ENCODE measurements around the gene B3GNT3. TPM values are rescaled to one million over a fixed set of nuclear protein-coding genes. Genes with fewer than 3 reads are reported as not detected.
A peak's percentile ranks its signal among the peaks of the same experiment; 100 is the strongest.

The B3GNT3 gene
- total RNA-seq, 1 experiment from 2014 or later, result 22.2 TPM

GRCh38 chr19:17817668-17818363, 22.9 kb downstream of the B3GNT3 start:
- Histone ChIP-seq H3K79me2 (ENCODE audit: insufficient read depth, low read length) (no peaks in the 10 kb centered on the region), H3K9me2 (ENCODE audit: insufficient read depth) (no peaks in the 10 kb centered on the region), H3K36me3 (ENCODE audit: control insufficient read depth in 1 of 2, insufficient read depth in 2 of 2, low read length in 2 of 2) (no peaks in the 10 kb centered on the region), H3K9ac (ENCODE audit: low read length) (no peak overlapping the region), H3K27me3 (ENCODE audit: insufficient read depth, low read length) (no peaks in the 10 kb centered on the region), H3K27ac (ENCODE audit: low read depth, low read length) (no peak overlapping the region), H2AFZ (ENCODE audit: low read depth, low read length, poor library complexity, severe bottlenecking) (no peak overlapping the region), H3K4me2 (ENCODE audit: low read length) (no peak overlapping the region), H3K4me3 (replicated peaks in 1 of 2; ENCODE audit: low read depth in 1 of 2, low read length in 2 of 2) (no peak overlapping the region), H3K4me1 (ENCODE audit: control insufficient read depth in 1 of 2, insufficient read depth in 2 of 2, low read length in 2 of 2) (no peaks in the 10 kb centered on the region), H4K20me1 (ENCODE audit: insufficient read depth) (no peaks in the 10 kb centered on the region), H3K9me3 (ENCODE audit: control insufficient read depth in 1 of 2, insufficient read depth in 1 of 2, low read depth in 1 of 2, low read length in 2 of 2) (no peaks in the 10 kb centered on the region)
- DNase-seq (ENCODE audit: low read depth, low spot score) (no peak), ATAC-seq (no peak)
- TF ChIP-seq POLR2AphosphoS5 (IDR thresholded peaks at IDR 0.05; ENCODE audit: low read depth, low read length) (peak; percentile 5; the same call in 1 of the 2 replicates), YY1 (IDR thresholded peaks at IDR 0.05; ENCODE audit: extremely low read depth, insufficient replicate concordance, low read depth, low read length) (no peak)
- CTCF ChIA-PET, result no interaction called here
- intact Hi-C loops (cut with micrococcal nuclease), result no loop called here
- POLR2A ChIA-PET, result interaction anchor here (1.3 to 1.5 kb wide), 2 partner anchors 13 to 14 kb away, joined by 4 to 5 read pairs; no protein-coding TSS in a partner anchor
- BruUV-seq (replicated peaks), result TSS peak; percentile 14
- RAD21 ChIA-PET (ENCODE audit: low non-redundant PET in 1 of 2, low total read pairs in 2 of 2, uncharacterized antibody in 2 of 2, unreplicated experiment in 2 of 2), result interaction anchor here in 1 of 2 experiments (0.7 kb wide), 2 partner anchors 13 to 29 kb away, joined by 6 to 7 read pairs; no protein-coding TSS in a partner anchor

GRCh38 chr19:17821190-17821589, 26.3 kb downstream of the B3GNT3 start, which contains the start of gene INSL3:
INSL3 (minus strand) TSS chr19:17821519; CDS start chr19:17821506, 13 bp downstream.
- no TSS peak for BruUV-seq (replicated peaks)
- DNase-seq (ENCODE audit: low read depth, low spot score) (no peak), ATAC-seq (no peak)
- H3K27me3 ChIP-seq (ENCODE audit: insufficient read depth, low read length), result no peaks in the 10 kb centered on the region
- ChIA-PET POLR2A (no interaction called here), CTCF (no interaction called here), RAD21 (ENCODE audit: low non-redundant PET in 1 of 2, low total read pairs in 2 of 2, uncharacterized antibody in 2 of 2, unreplicated experiment in 2 of 2) (no interaction called here)
- TF ChIP-seq JUND (IDR thresholded peaks at IDR 0.05) (no peak), ZNF274 (IDR thresholded peaks at IDR 0.05; ENCODE audit: low read depth, low read length) (no peak), POLR2A (IDR thresholded peaks at IDR 0.05; ENCODE audit: borderline replicate concordance, extremely low read depth, insufficient read depth, insufficient read length) (no peak), EGR1 (IDR thresholded peaks at IDR 0.05; ENCODE audit: low read depth) (no peak), YY1 (IDR thresholded peaks at IDR 0.05; ENCODE audit: extremely low read depth, insufficient replicate concordance, low read depth, low read length) (no peak), ZBTB33 (IDR thresholded peaks at IDR 0.05; ENCODE audit: extremely low read depth, insufficient replicate concordance, low read length) (no peak), POLR2AphosphoS5 (IDR thresholded peaks at IDR 0.05; ENCODE audit: low read depth, low read length) (no peak), SP1 (IDR thresholded peaks at IDR 0.05; ENCODE audit: low read depth) (no peak), CBX3 (IDR thresholded peaks at IDR 0.05; ENCODE audit: low read depth) (no peak), ELF1 (IDR thresholded peaks at IDR 0.05; ENCODE audit: borderline replicate concordance, low read depth) (no peak), MAX (IDR thresholded peaks at IDR 0.05) (no peak), ZFX (IDR thresholded peaks at IDR 0.05) (no peak), RAD21 (IDR thresholded peaks at IDR 0.05; ENCODE audit: low read depth) (no peak), FOSL1 (IDR thresholded peaks at IDR 0.05; ENCODE audit: low read depth) (no peak), EZH2 (IDR thresholded peaks at IDR 0.05) (no peak), EZH2phosphoT487 (IDR thresholded peaks at IDR 0.05; ENCODE audit: borderline replicate concordance) (no peak)
- intact Hi-C loops (cut with micrococcal nuclease), result no loop called here
- H3K27ac ChIP-seq (ENCODE audit: low read depth, low read length), result no peak within 1 kb of the TSS
- H3K4me1 ChIP-seq (ENCODE audit: control insufficient read depth in 1 of 2, insufficient read depth in 2 of 2, low read length in 2 of 2), result no peaks in the 10 kb centered on the region
- no peaks in the 10 kb centered on the region for H3K9me3 ChIP-seq (ENCODE audit: control insufficient read depth in 1 of 2, insufficient read depth in 1 of 2, low read depth in 1 of 2, low read length in 2 of 2)
- no peak within 1 kb of the TSS for H3K4me3 ChIP-seq (replicated peaks in 1 of 2; ENCODE audit: low read depth in 1 of 2, low read length in 2 of 2)
- H3K36me3 ChIP-seq (ENCODE audit: control insufficient read depth in 1 of 2, insufficient read depth in 2 of 2, low read length in 2 of 2), result no peaks in the 10 kb centered on the region
- no peak within 1 kb of the TSS for H3K4me2 ChIP-seq (ENCODE audit: low read length)
- no peak within 1 kb of the TSS for H2AFZ ChIP-seq (ENCODE audit: low read depth, low read length, poor library complexity, severe bottlenecking)
- H4K20me1 ChIP-seq (ENCODE audit: insufficient read depth), result no peaks in the 10 kb centered on the region
- H3K9me2 ChIP-seq (ENCODE audit: insufficient read depth), result no peaks in the 10 kb centered on the region
- no peaks in the 10 kb centered on the region for H3K79me2 ChIP-seq (ENCODE audit: insufficient read depth, low read length)
- H3K9ac ChIP-seq (ENCODE audit: low read length), result no peak within 1 kb of the TSS

All from HCT116 (cell line).